Astrocyte of the cerebellum (primary cell): ENCODE results near the gene MAPK7.

Experiments
- DNase-seq: peaks from one replicate; pipeline ENCODE4 v3.0.0-alpha.2; 2011; ENCODE audit warnings: low read depth
- H3K4me3 ChIP-seq: 2 replicates; pipeline ENCODE4 v1.5.1; 2011; ENCODE audit warnings: mild to moderate bottlenecking, low read depth, low read length, moderate library complexity
- in situ Hi-C: cut with HindIII; loops from 2 replicates; pipeline ENCODE4 v1.10.0; 2017; ENCODE audit warnings: low sequenced_read_pairs
- TF ChIP-seq, protein P1 (sequence below): IDR thresholded peaks from 2 replicates; pipeline ENCODE4 v1.5.1; 2012; ENCODE audit warnings: low read length, low read depth, moderate library complexity, mild to moderate bottlenecking; ENCODE audit errors: missing control alignments

The MAPK7 gene

DNA sequence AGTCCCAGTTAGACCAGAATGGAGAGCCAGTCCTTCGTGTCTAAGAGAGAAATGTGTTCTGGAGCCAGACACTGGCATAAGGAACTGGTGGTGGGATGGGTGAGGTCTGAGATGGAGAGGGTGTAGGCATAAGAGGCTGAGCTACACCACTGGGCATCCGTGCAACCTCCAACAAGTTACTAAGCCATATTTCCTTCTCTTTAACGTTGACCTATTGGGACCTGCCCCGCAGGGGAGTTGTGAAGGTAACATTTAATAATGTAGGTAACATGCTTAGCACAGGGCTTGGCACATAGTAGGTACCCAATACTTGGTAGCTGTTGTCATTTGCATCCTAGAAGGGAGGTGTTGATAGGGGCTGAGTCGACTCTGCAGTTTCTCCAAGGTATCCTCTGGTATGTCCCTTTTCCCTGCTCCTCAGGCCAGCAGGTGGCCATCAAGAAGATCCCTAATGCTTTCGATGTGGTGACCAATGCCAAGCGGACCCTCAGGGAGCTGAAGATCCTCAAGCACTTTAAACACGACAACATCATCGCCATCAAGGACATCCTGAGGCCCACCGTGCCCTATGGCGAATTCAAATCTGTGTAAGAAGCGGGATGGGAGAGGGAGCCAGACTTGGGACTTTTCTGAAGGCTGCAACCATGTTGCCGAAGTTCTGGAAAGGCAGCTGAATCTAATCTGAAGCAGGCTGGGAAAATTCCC, 1.2 kb downstream of the MAPK7 start:
- no peak for DNase-seq
- TF ChIP-seq, protein P1, sequence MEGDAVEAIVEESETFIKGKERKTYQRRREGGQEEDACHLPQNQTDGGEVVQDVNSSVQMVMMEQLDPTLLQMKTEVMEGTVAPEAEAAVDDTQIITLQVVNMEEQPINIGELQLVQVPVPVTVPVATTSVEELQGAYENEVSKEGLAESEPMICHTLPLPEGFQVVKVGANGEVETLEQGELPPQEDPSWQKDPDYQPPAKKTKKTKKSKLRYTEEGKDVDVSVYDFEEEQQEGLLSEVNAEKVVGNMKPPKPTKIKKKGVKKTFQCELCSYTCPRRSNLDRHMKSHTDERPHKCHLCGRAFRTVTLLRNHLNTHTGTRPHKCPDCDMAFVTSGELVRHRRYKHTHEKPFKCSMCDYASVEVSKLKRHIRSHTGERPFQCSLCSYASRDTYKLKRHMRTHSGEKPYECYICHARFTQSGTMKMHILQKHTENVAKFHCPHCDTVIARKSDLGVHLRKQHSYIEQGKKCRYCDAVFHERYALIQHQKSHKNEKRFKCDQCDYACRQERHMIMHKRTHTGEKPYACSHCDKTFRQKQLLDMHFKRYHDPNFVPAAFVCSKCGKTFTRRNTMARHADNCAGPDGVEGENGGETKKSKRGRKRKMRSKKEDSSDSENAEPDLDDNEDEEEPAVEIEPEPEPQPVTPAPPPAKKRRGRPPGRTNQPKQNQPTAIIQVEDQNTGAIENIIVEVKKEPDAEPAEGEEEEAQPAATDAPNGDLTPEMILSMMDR = no peak
- peak overlapping the region; percentile 74 for H3K4me3 ChIP-seq
- in situ Hi-C loops = no loop called here

DNA sequence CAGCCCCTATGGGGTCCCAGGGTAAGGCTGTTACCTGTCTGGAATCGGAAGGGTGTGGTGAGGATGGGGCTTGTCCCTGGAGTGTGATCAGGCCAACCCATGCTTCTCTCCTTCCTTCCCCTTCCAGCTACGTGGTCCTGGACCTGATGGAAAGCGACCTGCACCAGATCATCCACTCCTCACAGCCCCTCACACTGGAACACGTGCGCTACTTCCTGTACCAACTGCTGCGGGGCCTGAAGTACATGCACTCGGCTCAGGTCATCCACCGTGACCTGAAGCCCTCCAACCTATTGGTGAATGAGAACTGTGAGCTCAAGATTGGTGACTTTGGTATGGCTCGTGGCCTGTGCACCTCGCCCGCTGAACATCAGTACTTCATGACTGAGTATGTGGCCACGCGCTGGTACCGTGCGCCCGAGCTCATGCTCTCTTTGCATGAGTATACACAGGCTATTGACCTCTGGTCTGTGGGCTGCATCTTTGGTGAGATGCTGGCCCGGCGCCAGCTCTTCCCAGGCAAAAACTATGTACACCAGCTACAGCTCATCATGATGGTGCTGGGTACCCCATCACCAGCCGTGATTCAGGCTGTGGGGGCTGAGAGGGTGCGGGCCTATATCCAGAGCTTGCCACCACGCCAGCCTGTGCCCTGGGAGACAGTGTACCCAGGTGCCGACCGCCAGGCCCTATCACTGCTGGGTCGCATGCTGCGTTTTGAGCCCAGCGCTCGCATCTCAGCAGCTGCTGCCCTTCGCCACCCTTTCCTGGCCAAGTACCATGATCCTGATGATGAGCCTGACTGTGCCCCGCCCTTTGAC, 2.4 kb downstream of the MAPK7 start:
- DNase-seq = no peak
- TF ChIP-seq, protein P1 = no peak
- in situ Hi-C loops = no loop called here
- no peak overlapping the region for H3K4me3 ChIP-seq

DNA sequence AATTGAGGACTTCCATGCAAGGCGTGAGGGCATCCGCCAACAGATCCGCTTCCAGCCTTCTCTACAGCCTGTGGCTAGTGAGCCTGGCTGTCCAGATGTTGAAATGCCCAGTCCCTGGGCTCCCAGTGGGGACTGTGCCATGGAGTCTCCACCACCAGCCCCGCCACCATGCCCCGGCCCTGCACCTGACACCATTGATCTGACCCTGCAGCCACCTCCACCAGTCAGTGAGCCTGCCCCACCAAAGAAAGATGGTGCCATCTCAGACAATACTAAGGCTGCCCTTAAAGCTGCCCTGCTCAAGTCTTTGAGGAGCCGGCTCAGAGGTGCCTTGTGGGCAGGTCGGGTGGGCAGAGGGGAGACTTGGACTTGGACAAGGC, 3.1 kb downstream of the MAPK7 start:
- in situ Hi-C loops = no loop called here
- TF ChIP-seq, protein P1 = no peak
- no peak overlapping the region for H3K4me3 ChIP-seq
- no peak for DNase-seq

DNA sequence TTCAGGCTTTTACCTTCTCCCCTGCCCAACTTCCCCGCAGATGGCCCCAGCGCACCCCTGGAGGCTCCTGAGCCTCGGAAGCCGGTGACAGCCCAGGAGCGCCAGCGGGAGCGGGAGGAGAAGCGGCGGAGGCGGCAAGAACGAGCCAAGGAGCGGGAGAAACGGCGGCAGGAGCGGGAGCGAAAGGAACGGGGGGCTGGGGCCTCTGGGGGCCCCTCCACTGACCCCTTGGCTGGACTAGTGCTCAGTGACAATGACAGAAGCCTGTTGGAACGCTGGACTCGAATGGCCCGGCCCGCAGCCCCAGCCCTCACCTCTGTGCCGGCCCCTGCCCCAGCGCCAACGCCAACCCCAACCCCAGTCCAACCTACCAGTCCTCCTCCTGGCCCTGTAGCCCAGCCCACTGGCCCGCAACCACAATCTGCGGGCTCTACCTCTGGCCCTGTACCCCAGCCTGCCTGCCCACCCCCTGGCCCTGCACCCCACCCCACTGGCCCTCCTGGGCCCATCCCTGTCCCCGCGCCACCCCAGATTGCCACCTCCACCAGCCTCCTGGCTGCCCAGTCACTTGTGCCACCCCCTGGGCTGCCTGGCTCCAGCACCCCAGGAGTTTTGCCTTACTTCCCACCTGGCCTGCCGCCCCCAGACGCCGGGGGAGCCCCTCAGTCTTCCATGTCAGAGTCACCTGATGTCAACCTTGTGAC, 3.6 kb downstream of the MAPK7 start:
- no peak overlapping the region for H3K4me3 ChIP-seq
- DNase-seq = no peak
- in situ Hi-C loops = no loop called here
- TF ChIP-seq, protein P1 = no peak

DNA sequence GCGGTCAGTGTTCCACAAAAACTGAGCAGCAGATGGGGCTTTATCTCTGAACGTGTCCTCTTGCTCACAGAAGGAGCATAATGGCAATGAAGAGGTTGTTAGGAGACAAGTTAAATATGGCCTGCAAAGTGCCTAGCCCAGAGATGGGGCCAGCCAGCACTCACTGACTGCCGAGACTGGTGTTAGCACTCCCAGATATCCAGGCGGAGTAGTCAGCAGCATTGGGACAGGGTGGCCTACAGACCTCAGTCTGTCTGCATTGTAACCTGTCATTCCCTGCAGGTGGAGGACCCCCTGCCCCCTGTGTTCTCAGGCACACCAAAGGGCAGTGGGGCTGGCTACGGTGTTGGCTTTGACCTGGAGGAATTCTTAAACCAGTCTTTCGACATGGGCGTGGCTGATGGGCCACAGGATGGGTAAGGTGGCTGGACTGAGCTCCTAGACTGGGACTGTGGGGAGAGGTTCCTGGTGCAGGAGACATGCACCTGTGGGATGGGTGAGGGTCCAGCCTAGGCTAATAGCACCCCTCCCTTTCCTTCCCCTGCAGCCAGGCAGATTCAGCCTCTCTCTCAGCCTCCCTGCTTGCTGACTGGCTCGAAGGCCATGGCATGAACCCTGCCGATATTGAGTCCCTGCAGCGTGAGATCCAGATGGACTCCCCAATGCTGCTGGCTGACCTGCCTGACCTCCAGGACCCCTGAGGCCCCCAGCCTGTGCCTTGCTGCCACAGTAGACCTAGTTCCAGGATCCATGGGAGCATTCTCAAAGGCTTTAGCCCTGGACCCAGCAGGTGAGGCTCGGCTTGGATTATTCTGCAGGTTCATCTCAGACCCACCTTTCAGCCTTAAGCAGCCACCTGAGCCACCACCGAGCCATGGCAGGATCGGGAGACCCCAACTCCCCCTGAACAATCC, 4.5 kb downstream of the MAPK7 start:
- TF ChIP-seq, protein P1 = no peak
- in situ Hi-C loops = no loop called here
- no peak overlapping the region for H3K4me3 ChIP-seq
- no peak for DNase-seq
